Measurements from ENCODE around the gene CCZ1B.
"Not testable (repeated sequence)": the region's sequence is repeated elsewhere in the genome, so short reads cannot be mapped to it uniquely, and the experiment has no call there.

DNA sequence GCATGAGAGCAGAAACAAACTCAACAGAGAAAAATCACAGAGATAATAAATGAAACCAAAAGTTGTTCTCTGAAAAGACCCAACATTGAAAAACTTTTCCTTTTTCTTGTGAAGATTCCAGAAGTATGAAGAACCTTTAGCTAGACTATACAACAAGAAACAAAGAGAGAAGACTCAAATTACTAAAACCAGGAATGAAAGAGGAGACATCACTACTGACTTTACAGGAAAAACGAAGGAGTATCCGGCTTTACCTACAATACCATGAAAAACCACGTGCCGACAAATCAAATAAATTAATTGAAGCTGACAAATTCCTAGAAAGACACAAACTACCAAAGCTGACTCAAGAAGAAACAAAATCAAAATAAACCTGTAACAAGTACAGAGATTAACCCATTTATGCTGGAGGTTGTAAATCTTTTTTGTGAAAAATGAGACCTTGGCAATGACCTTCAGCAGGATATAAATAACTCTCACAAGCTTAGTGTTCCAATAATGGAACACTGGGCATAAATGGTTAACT, 18.6 kb downstream of the CCZ1B start:
- TF ChIP-seq, protein P1, sequence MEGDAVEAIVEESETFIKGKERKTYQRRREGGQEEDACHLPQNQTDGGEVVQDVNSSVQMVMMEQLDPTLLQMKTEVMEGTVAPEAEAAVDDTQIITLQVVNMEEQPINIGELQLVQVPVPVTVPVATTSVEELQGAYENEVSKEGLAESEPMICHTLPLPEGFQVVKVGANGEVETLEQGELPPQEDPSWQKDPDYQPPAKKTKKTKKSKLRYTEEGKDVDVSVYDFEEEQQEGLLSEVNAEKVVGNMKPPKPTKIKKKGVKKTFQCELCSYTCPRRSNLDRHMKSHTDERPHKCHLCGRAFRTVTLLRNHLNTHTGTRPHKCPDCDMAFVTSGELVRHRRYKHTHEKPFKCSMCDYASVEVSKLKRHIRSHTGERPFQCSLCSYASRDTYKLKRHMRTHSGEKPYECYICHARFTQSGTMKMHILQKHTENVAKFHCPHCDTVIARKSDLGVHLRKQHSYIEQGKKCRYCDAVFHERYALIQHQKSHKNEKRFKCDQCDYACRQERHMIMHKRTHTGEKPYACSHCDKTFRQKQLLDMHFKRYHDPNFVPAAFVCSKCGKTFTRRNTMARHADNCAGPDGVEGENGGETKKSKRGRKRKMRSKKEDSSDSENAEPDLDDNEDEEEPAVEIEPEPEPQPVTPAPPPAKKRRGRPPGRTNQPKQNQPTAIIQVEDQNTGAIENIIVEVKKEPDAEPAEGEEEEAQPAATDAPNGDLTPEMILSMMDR (conservative IDR thresholded peaks at IDR 0.05 in 1 of 2, IDR thresholded peaks at IDR 0.05 in 1 of 2; ENCODE audit: extremely low read depth in 1 of 2, insufficient read depth in 1 of 2, low read depth in 1 of 2, low read length in 2 of 2) = not testable (repeated sequence)
- not testable (repeated sequence) for TF ChIP-seq EZH2 (IDR thresholded peaks at IDR 0.05; ENCODE audit: borderline replicate concordance, low read length)
